H9 (cell line): Measurements from ENCODE around the gene ULK4. TPM values are rescaled to one million over a fixed set of nuclear protein-coding genes. Genes with fewer than 3 reads are reported as not detected.

Experiments
- DNase-seq: peaks from one replicate; pipeline ENCODE4 v3.0.0-alpha.2; 2017
- H2AFZ ChIP-seq: one replicate; pipeline ENCODE4 v1.6.1; 2013; ENCODE audit warnings: mild to moderate bottlenecking, low read length, control low read depth, moderate library complexity
- H2AK5ac ChIP-seq: 2 replicates; pipeline ENCODE4 v1.6.1; 2013; ENCODE audit warnings: low read length, control low read depth, mixed read lengths; ENCODE audit not compliant: insufficient read length
- H2BK120ac ChIP-seq: one replicate; pipeline ENCODE4 v1.6.1; 2013; ENCODE audit warnings: low read depth, mild to moderate bottlenecking, low read length, control low read depth, inconsistent platforms; ENCODE audit not compliant: poor library complexity, severe bottlenecking
- H2BK12ac ChIP-seq: 2 replicates; pipeline ENCODE4 v1.6.1; 2013; ENCODE audit warnings: low read length, control low read depth, mixed read lengths, low read depth; ENCODE audit not compliant: insufficient read length
- H2BK15ac ChIP-seq: 2 replicates; pipeline ENCODE4 v1.6.1; 2013; ENCODE audit warnings: low read depth, low read length, control low read depth
- H2BK20ac ChIP-seq: one replicate; pipeline ENCODE4 v1.6.1; 2013; ENCODE audit warnings: low read depth, mild to moderate bottlenecking, low read length, control low read depth, inconsistent platforms; ENCODE audit not compliant: poor library complexity, severe bottlenecking
- H2BK5ac ChIP-seq: 2 replicates; pipeline ENCODE4 v1.6.1; 2013; ENCODE audit warnings: low read length, control low read depth, mixed read lengths; ENCODE audit not compliant: insufficient read length
- H3K14ac ChIP-seq: 2 replicates; pipeline ENCODE4 v1.6.1; 2013; ENCODE audit warnings: low read length, control low read depth; ENCODE audit not compliant: insufficient read depth
- H3K18ac ChIP-seq: 2 replicates; pipeline ENCODE4 v1.6.1; 2013; ENCODE audit warnings: low read depth, mild to moderate bottlenecking, mixed read lengths, low read length, control low read depth; ENCODE audit not compliant: insufficient read length
- H3K23ac ChIP-seq: 2 replicates; pipeline ENCODE4 v1.6.1; 2013; ENCODE audit warnings: low read length, control low read depth, mixed read lengths, low read depth; ENCODE audit not compliant: insufficient read length
- H3K23me2 ChIP-seq: 2 replicates; pipeline ENCODE4 v1.6.1; 2013; ENCODE audit warnings: low read depth, mild to moderate bottlenecking, mixed read lengths, low read length, control low read depth; ENCODE audit not compliant: insufficient read length, poor library complexity, severe bottlenecking
- H3K27ac ChIP-seq: 2 replicates; pipeline ENCODE4 v1.5.1; 2013; ENCODE audit warnings: low read length, control low read depth, mixed read lengths, low read depth; ENCODE audit not compliant: insufficient read length
- H3K27me3 ChIP-seq: 2 replicates; pipeline ENCODE4 v1.6.1; 2013; ENCODE audit warnings: low read length, control low read depth, inconsistent platforms; ENCODE audit not compliant: insufficient read depth
- H3K4ac ChIP-seq: 2 replicates; pipeline ENCODE4 v1.6.1; 2013; ENCODE audit warnings: low read depth, mild to moderate bottlenecking, control low read depth, inconsistent platforms, low read length, moderate library complexity
- H3K4me1 ChIP-seq: 2 replicates; pipeline ENCODE4 v1.6.1; 2013; ENCODE audit warnings: low read length, control low read depth, inconsistent platforms; ENCODE audit not compliant: insufficient read depth
- H3K4me2 ChIP-seq: 2 replicates; pipeline ENCODE4 v1.6.1; 2013; ENCODE audit warnings: low read length, control low read depth, mixed read lengths; ENCODE audit not compliant: insufficient read length, insufficient read depth
- H3K56ac ChIP-seq: 2 replicates; pipeline ENCODE4 v1.6.1; 2013; ENCODE audit warnings: low read depth, mild to moderate bottlenecking, mixed read lengths, low read length, control low read depth; ENCODE audit not compliant: insufficient read length
- H3K79me1 ChIP-seq: 2 replicates; pipeline ENCODE4 v1.6.1; 2013; ENCODE audit warnings: low read depth, mild to moderate bottlenecking, moderate library complexity, low read length, control low read depth, inconsistent platforms; ENCODE audit not compliant: insufficient read depth, poor library complexity, severe bottlenecking
- H3K79me2 ChIP-seq: 2 replicates; pipeline ENCODE4 v1.6.1; 2013; ENCODE audit warnings: low read length, control low read depth, inconsistent platforms; ENCODE audit not compliant: insufficient read depth
- H3K9ac ChIP-seq: 2 replicates; pipeline ENCODE4 v1.6.1; 2013; ENCODE audit warnings: low read length, control low read depth, mixed read lengths; ENCODE audit not compliant: insufficient read length; ENCODE audit errors: extremely low read depth
- H3K9me3 ChIP-seq: one replicate; pipeline ENCODE4 v1.6.1; 2013; ENCODE audit warnings: low read depth, low read length, inconsistent platforms; ENCODE audit not compliant: control insufficient read depth
- H3T11ph ChIP-seq: one replicate; pipeline ENCODE4 v1.6.1; 2013; ENCODE audit warnings: mild to moderate bottlenecking, low read length, control low read depth, inconsistent platforms
- H4K20me1 ChIP-seq: one replicate; pipeline ENCODE4 v1.6.1; 2013; ENCODE audit not compliant: control insufficient read depth, insufficient read length, insufficient read depth
- H4K5ac ChIP-seq: 2 replicates; pipeline ENCODE4 v1.6.1; 2013; ENCODE audit warnings: low read depth, mild to moderate bottlenecking, mixed read lengths, low read length, control low read depth; ENCODE audit not compliant: insufficient read length
- H4K8ac ChIP-seq: replicated peaks from 2 replicates; pipeline ENCODE4 v1.6.1; 2013; ENCODE audit warnings: low read length, control low read depth, mixed read lengths, low read depth; ENCODE audit not compliant: insufficient read length
- H4K91ac ChIP-seq: 2 replicates; pipeline ENCODE4 v1.6.1; 2013; ENCODE audit warnings: low read depth, mild to moderate bottlenecking, moderate library complexity, mixed read lengths, low read length, control low read depth; ENCODE audit not compliant: insufficient read length
- H3K27ac Mint-ChIP-seq, 3 experiments: 2 replicates in 2 of 3; 3 replicates in 1 of 3; pipeline ENCODE4 v1.8.0; 2020 to 2021; ENCODE audit warnings: mixed read lengths in 3 of 3, mild to moderate bottlenecking in 1 of 3, moderate library complexity in 1 of 3
- H3K27me3 Mint-ChIP-seq: 2 replicates; pipeline ENCODE4 v1.8.0; 2021; ENCODE audit warnings: low read depth, mild to moderate bottlenecking, moderate library complexity, mixed read lengths
- H3K36me3 Mint-ChIP-seq, 3 experiments: 2 replicates in 2 of 3; 3 replicates in 1 of 3; pipeline ENCODE4 v1.8.0; 2020 to 2021; ENCODE audit warnings: low read depth in 3 of 3, mixed read lengths in 3 of 3; ENCODE audit not compliant: insufficient read depth in 1 of 3
- H3K4me1 Mint-ChIP-seq, 2 experiments: 2 replicates each; pipeline ENCODE4 v1.8.0; 2020; ENCODE audit warnings: mixed read lengths in 2 of 2
- H3K4me3 Mint-ChIP-seq, 2 experiments: 2 replicates in 1 of 2; 3 replicates in 1 of 2; pipeline ENCODE4 v1.8.0; 2020 to 2021; ENCODE audit warnings: mild to moderate bottlenecking in 2 of 2, mixed read lengths in 2 of 2, moderate library complexity in 1 of 2
- H3K9me3 Mint-ChIP-seq, 2 experiments: 2 replicates in 1 of 2; 3 replicates in 1 of 2; pipeline ENCODE4 v1.8.0; 2020; ENCODE audit warnings: mild to moderate bottlenecking in 2 of 2, mixed read lengths in 2 of 2, moderate library complexity in 1 of 2
- WGBS: extraction: QIAGEN DNeasy Blood & Tissue Kit; methylation state at CpG from one replicate; pipeline ENCODE4 v1.1.7; 2013; ENCODE audit warnings: missing lambda C conversion rate, low lambda C conversion rate, mixed read lengths; ENCODE audit not compliant: insufficient read length; ENCODE audit errors: extremely low coverage; 5-methylcytosine and 5-hydroxymethylcytosine counted together
- total RNA-seq: library from RNA; stranded (reverse); gene quantifications from 2 replicates; pipeline ENCODE4 v1.2.1, GENCODE V29; 2021
- TF ChIP-seq, protein P1 (sequence below): fragments of 200-600 bp; sonication (generic); conservative IDR thresholded peaks from 3 replicates; pipeline ENCODE4 v1.8.0; 2021; ENCODE audit warnings: antibody characterized with exemption, mild to moderate bottlenecking

ULK4 gene
- total RNA-seq, 1 experiment from 2014 or later: 12.9 TPM

DNA sequence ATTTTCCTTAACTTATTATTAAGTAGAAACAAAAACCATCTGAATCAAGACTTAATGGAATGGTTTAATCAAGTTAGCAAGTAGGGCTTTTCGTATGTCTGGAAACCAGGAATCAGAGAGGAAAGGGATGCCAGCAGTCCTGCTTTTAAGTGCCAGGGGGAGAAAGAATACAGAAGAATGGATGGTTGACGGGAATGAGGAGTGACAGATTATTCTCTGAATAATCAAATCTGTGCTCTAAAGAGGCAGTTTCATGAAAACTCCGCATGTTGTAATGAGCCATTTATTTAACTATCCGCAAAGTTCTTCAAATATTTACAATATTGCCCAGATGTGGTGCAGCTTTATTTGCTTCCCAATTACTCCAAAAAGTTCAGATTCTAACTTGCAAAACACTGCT is 659.6 kb downstream of the ULK4 start:
- no peak overlapping the region for H2BK20ac ChIP-seq
- H3K4me1 ChIP-seq: no peaks in the 10 kb centered on the region
- no peak overlapping the region for H3K14ac ChIP-seq
- no peak overlapping the region for H3K4me2 ChIP-seq
- TF ChIP-seq, protein P1, sequence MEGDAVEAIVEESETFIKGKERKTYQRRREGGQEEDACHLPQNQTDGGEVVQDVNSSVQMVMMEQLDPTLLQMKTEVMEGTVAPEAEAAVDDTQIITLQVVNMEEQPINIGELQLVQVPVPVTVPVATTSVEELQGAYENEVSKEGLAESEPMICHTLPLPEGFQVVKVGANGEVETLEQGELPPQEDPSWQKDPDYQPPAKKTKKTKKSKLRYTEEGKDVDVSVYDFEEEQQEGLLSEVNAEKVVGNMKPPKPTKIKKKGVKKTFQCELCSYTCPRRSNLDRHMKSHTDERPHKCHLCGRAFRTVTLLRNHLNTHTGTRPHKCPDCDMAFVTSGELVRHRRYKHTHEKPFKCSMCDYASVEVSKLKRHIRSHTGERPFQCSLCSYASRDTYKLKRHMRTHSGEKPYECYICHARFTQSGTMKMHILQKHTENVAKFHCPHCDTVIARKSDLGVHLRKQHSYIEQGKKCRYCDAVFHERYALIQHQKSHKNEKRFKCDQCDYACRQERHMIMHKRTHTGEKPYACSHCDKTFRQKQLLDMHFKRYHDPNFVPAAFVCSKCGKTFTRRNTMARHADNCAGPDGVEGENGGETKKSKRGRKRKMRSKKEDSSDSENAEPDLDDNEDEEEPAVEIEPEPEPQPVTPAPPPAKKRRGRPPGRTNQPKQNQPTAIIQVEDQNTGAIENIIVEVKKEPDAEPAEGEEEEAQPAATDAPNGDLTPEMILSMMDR: no peak
- no peak overlapping the region for H2BK12ac ChIP-seq
- no peak overlapping the region for H2AFZ ChIP-seq
- H3K9me3 ChIP-seq: no peaks in the 10 kb centered on the region
- H3K4ac ChIP-seq: no peak overlapping the region
- H3K79me2 ChIP-seq: no peaks in the 10 kb centered on the region
- H2BK15ac ChIP-seq: no peak overlapping the region
- no peak overlapping the region for H2BK120ac ChIP-seq
- no peak overlapping the region for H3K27ac ChIP-seq
- no peak overlapping the region for H4K5ac ChIP-seq
- no peak overlapping the region for H2BK5ac ChIP-seq
- H3K56ac ChIP-seq: no peak overlapping the region
- H3K4me1 Mint-ChIP-seq: no peaks in the 10 kb centered on the region
- no peak overlapping the region for H3K4me3 Mint-ChIP-seq
- no peak overlapping the region for H3T11ph ChIP-seq
- no peak overlapping the region for H3K18ac ChIP-seq
- no peaks in the 10 kb centered on the region; the same call in 1 of the 2 replicates for H3K27me3 Mint-ChIP-seq
- no peaks in the 10 kb centered on the region for H3K79me1 ChIP-seq
- no peak overlapping the region for H3K9ac ChIP-seq
- H3K9me3 Mint-ChIP-seq: peaks cover 5 to 6% of the 10 kb centered on the region in 2 experiments
- no peaks in the 10 kb centered on the region for H4K20me1 ChIP-seq
- H4K91ac ChIP-seq: no peak overlapping the region
- H3K27me3 ChIP-seq: no peaks in the 10 kb centered on the region
- no CpG with 5 or more reads among the region's 4 CpGs for WGBS
- H3K36me3 Mint-ChIP-seq: peaks cover 0 to 6% (median 3%) of the 10 kb centered on the region in 3 experiments; a peak in 6 of 7 replicates
- H3K23ac ChIP-seq: no peak overlapping the region
- no peak overlapping the region for H3K27ac Mint-ChIP-seq
- no peaks in the 10 kb centered on the region for H3K23me2 ChIP-seq
- no peak for DNase-seq
- H4K8ac ChIP-seq: no peak overlapping the region
- H2AK5ac ChIP-seq: no peak overlapping the region
